Panc1 (cell line): ENCODE data around the gene ZP1. TPM values are rescaled to one million over a fixed set of nuclear protein-coding genes. Genes with fewer than 3 reads are reported as not detected.

Source experiments
- ATAC-seq: fragments of 200-7000 bp; cut with Tn5 transposase; 2 replicates; pipeline ENCODE4 v1.9.1; 2020; ENCODE audit warnings: mild to moderate bottlenecking, moderate library complexity
- BruUV-seq: library from RNA; stranded (reverse); fragments of 400-500 nt; replicated peaks from 2 replicates; lab custom pipeline; 2021; lab: Mats Ljungman, UMichigan
- CTCF ChIA-PET: fragments of 300-600 bp; sonication (Branson Sonifier 250); formaldehyde crosslinking; loops from one replicate; lab custom pipeline; 2022; ENCODE audit warnings: antibody characterized with exemption; lab: Charles Lee
- POLR2A ChIA-PET: fragments of 300-600 bp; sonication (Branson Sonifier 250); formaldehyde crosslinking; loops from one replicate; lab custom pipeline; 2022; ENCODE audit warnings: antibody characterized with exemption; lab: Charles Lee
- DNase-seq: peaks from one replicate; pipeline ENCODE4 v3.0.0-alpha.2; 2010; ENCODE audit warnings: low read depth, low spot score
- H3K27ac ChIP-seq: 2 replicates; pipeline ENCODE4 v1.5.1; 2011; ENCODE audit warnings: mild to moderate bottlenecking, low read length, inconsistent platforms
- H3K27me3 ChIP-seq: fragments of 200-500 bp; sonication (Bioruptor generic); 2 replicates; pipeline ENCODE4 v1.6.0; 2014; ENCODE audit warnings: low read length, inconsistent platforms; ENCODE audit not compliant: control insufficient read depth, insufficient read depth
- H3K36me3 ChIP-seq: fragments of 200-500 bp; sonication (Bioruptor generic); 2 replicates; pipeline ENCODE4 v1.5.1; 2014; ENCODE audit warnings: inconsistent platforms, mild to moderate bottlenecking, low read length, moderate library complexity; ENCODE audit not compliant: control insufficient read depth, insufficient read depth
- H3K4me1 ChIP-seq: 2 replicates; pipeline ENCODE4 v1.5.1; 2011; ENCODE audit warnings: inconsistent platforms, mild to moderate bottlenecking, low read length, moderate library complexity; ENCODE audit not compliant: control insufficient read depth, insufficient read depth
- H3K4me3 ChIP-seq, 2 experiments: 2 replicates each; pipeline ENCODE4 v1.5.1; 2011 to 2012; ENCODE audit warnings: low read depth in 2 of 2, low read length in 2 of 2, mild to moderate bottlenecking in 2 of 2, inconsistent platforms in 1 of 2, moderate library complexity in 1 of 2
- H3K9me3 ChIP-seq: fragments of 200-500 bp; sonication (Bioruptor generic); 2 replicates; pipeline ENCODE4 v1.5.1; 2014; ENCODE audit warnings: low read depth, mild to moderate bottlenecking, inconsistent platforms, low read length, moderate library complexity; ENCODE audit not compliant: control insufficient read depth, insufficient read depth
- CTCF ChIP-seq: fragments of 450-650 bp; IDR thresholded peaks from 2 replicates; pipeline ENCODE4 v1.5.1; 2017; ENCODE audit warnings: mild to moderate bottlenecking
- POLR2AphosphoS5 ChIP-seq: IDR thresholded peaks from 2 replicates; pipeline ENCODE4 v1.6.1; 2012; ENCODE audit warnings: mild to moderate bottlenecking, low read depth, low read length, moderate library complexity
- REST ChIP-seq, 2 experiments: IDR thresholded peaks; 2 replicates each; pipeline ENCODE4 v1.6.1; 2011 to 2012; ENCODE audit warnings: low read depth in 2 of 2, control low read depth in 1 of 2, low read length in 1 of 2, mild to moderate bottlenecking in 1 of 2, moderate library complexity in 1 of 2; ENCODE audit not compliant: insufficient read depth in 1 of 2
- SIN3A ChIP-seq: IDR thresholded peaks from 2 replicates; pipeline ENCODE4 v1.6.1; 2012; ENCODE audit warnings: low read depth, mild to moderate bottlenecking, low read length, moderate library complexity, borderline replicate concordance; ENCODE audit not compliant: insufficient read depth
- TCF7L2 ChIP-seq: IDR thresholded peaks from 2 replicates; pipeline ENCODE4 v1.6.1; 2011; ENCODE audit warnings: mild to moderate bottlenecking, low read depth, low read length, inconsistent platforms
- in situ Hi-C: cut with HindIII; loops from 2 replicates; pipeline ENCODE4 v1.10.0; 2016; ENCODE audit warnings: low sequenced_read_pairs, low pct_unique_long_range_greater_than_20kb
- intact Hi-C: fragments of 100-400 bp; cut with micrococcal nuclease; formaldehyde crosslinking; loops from one replicate; pipeline ENCODE4 v1.10.0; 2022; ENCODE audit not compliant: unreplicated experiment
- total RNA-seq: library from RNA; stranded (reverse); gene quantifications from one replicate; pipeline ENCODE4 v1.2.1, GENCODE V29; 2021; ENCODE audit not compliant: unreplicated experiment

ZP1 gene
- total RNA-seq, 1 experiment from 2014 or later: not detected

GRCh38 chr11:60840470-60841430, 26.6 kb upstream of the ZP1 start:
- peaks cover 25% of the 10 kb centered on the region for H3K4me1 ChIP-seq
- intact Hi-C loops: no loop called here
- peak overlapping the region; percentile 92 for H3K27ac ChIP-seq
- H3K27me3 ChIP-seq: no peaks in the 10 kb centered on the region; the same call in 1 of the 2 replicates
- ChIA-PET POLR2A (no interaction called here), CTCF (interaction anchor here (0.8 kb wide), 1 partner anchor 59 kb away, joined by 3 read pairs; no protein-coding TSS in a partner anchor)
- ATAC-seq (no peak), DNase-seq (no peak)
- no TSS peak for BruUV-seq
- in situ Hi-C loops: no loop called here
- H3K36me3 ChIP-seq: no peaks in the 10 kb centered on the region; the same call in 1 of the 2 replicates
- H3K4me3 ChIP-seq: no peak overlapping the region
- H3K9me3 ChIP-seq: no peaks in the 10 kb centered on the region
- TF ChIP-seq REST (IDR thresholded peaks at IDR 0.05; ENCODE audit: insufficient read depth in 1 of 2, low read depth in 2 of 2, low read length in 1 of 2) (no peak), SIN3A (no peak), CTCF (no peak), POLR2AphosphoS5 (no peak)

- POLR2A ChIA-PET: interaction anchor here (0.5 kb wide), 1 partner anchor 42 kb away, joined by 3 read pairs; no protein-coding TSS in a partner anchor
- no peak for TF ChIP-seq TCF7L2
- peak; percentile 99 for TF ChIP-seq SIN3A
- no peak for TF ChIP-seq CTCF
- peak; percentile 89 for TF ChIP-seq POLR2AphosphoS5
- TF ChIP-seq REST (IDR thresholded peaks at IDR 0.05; ENCODE audit: insufficient read depth in 1 of 2, low read depth in 2 of 2, low read length in 1 of 2): no peak
- BruUV-seq: no TSS peak
- ATAC-seq (peak; percentile 93), DNase-seq (peak; percentile 71)
- Histone ChIP-seq H3K9me3 (no peaks in the 10 kb centered on the region), H3K36me3 (no peaks in the 10 kb centered on the region; the same call in 1 of the 2 replicates), H3K27me3 (no peaks in the 10 kb centered on the region), H3K4me1 (peaks cover 25% of the 10 kb centered on the region), H3K4me3 (peak within 1 kb of the TSS; percentile 89 to 91), H3K27ac (peak within 1 kb of the TSS; percentile 92)
- in situ Hi-C loops (no loop called here), intact Hi-C loops (no loop called here)
- CTCF ChIA-PET: no interaction called here
These were observed 25.3 kb upstream of the ZP1 start, which contains the start of gene CCDC86 for GRCh38 chr11:60841797-60842667. CCDC86 (plus strand) TSS chr11:60842113; CDS start chr11:60842125, 12 bp downstream.
